K562 treated with DMSO at 1 percent for 12 hours (cell line): ENCODE measurements around the gene SPANXN1. TPM values are rescaled to one million over a fixed set of nuclear protein-coding genes. Genes with fewer than 3 reads are reported as not detected.

Experiments
- total RNA-seq: library from RNA; unstranded; fragments of 300-600 nt; gene quantifications from 2 replicates; pipeline ENCODE4 v1.2.3, GENCODE V29; 2022; ENCODE audit not compliant: insufficient read depth

The SPANXN1 gene
- total RNA-seq = not detected in 2 replicates

GRCh38 chrX:145247203-145247602 is at the start of gene SPANXN1:
TSS of gene SPANXN1 (plus strand) at chrX:145247503. CDS start at chrX:145247587, 84 bp downstream.

